Stimulated activated memory B cell treated with anti-CD40 and anti-IgM and Interleukin-4, amounts not matched to agents 10 μg/mL and 1 μg/mL and 100 μg/mL, for 72 hours (primary cell): ENCODE measurements around the gene RBMY1F.
"Not testable (repeated sequence)": the region's sequence is repeated elsewhere in the genome, so short reads cannot be mapped to it uniquely, and the experiment has no call there.

Experiments used
- ATAC-seq: fragments of 150-1000 bp; cut with Tn5 transposase; 2 replicates; pipeline ENCODE4 v1.10.0; 2021
- H3K27ac Mint-ChIP-seq: one replicate; pipeline ENCODE4 v1.8.0; 2022; ENCODE audit warnings: mild to moderate bottlenecking, mixed read lengths
- H3K27me3 Mint-ChIP-seq: one replicate; pipeline ENCODE4 v1.8.0; 2022; ENCODE audit warnings: mixed read lengths
- H3K36me3 Mint-ChIP-seq: one replicate; pipeline ENCODE4 v1.8.0; 2022; ENCODE audit warnings: mixed read lengths
- H3K4me1 Mint-ChIP-seq: one replicate; pipeline ENCODE4 v1.8.0; 2022; ENCODE audit warnings: mixed read lengths
- H3K4me3 Mint-ChIP-seq: one replicate; pipeline ENCODE4 v1.8.0; 2022; ENCODE audit warnings: mild to moderate bottlenecking, moderate library complexity, mixed read lengths
- H3K9me3 Mint-ChIP-seq: one replicate; pipeline ENCODE4 v1.8.0; 2022; ENCODE audit warnings: mixed read lengths

RBMY1F gene

GRCh38 chrY:22182823-22183222, at the start of gene RBMY1F:
Gene RBMY1F (minus strand): TSS chrY:22182923. CDS start chrY:22180969, 1,954 bp downstream.
- not testable (repeated sequence) for H3K27ac Mint-ChIP-seq, H3K27me3 Mint-ChIP-seq, H3K4me1 Mint-ChIP-seq, H3K9me3 Mint-ChIP-seq, H3K4me3 Mint-ChIP-seq, ATAC-seq, H3K36me3 Mint-ChIP-seq

GRCh38 chrY:22151144-22151543, 31.6 kb downstream of the RBMY1F start:
- H3K4me1 Mint-ChIP-seq, H3K4me3 Mint-ChIP-seq, ATAC-seq, H3K27ac Mint-ChIP-seq, H3K36me3 Mint-ChIP-seq, H3K27me3 Mint-ChIP-seq, H3K9me3 Mint-ChIP-seq: not testable (repeated sequence)

GRCh38 chrY:22141011-22141695, 41.6 kb downstream of the RBMY1F start:
- H3K4me1 Mint-ChIP-seq, H3K9me3 Mint-ChIP-seq, H3K27me3 Mint-ChIP-seq: not testable (repeated sequence)

GRCh38 chrY:22134719-22135118, 48.0 kb downstream of the RBMY1F start:
- H3K4me1 Mint-ChIP-seq, H3K36me3 Mint-ChIP-seq, ATAC-seq: not testable (repeated sequence)

More at GRCh38 chrY:22141011-22141695, 41.6 kb downstream of the RBMY1F start:
- H3K4me3 Mint-ChIP-seq, ATAC-seq, H3K36me3 Mint-ChIP-seq, H3K27ac Mint-ChIP-seq: not testable (repeated sequence)

GRCh38 chrY:22130494-22130893, 52.2 kb downstream of the RBMY1F start:
- not testable (repeated sequence) for ATAC-seq, H3K27me3 Mint-ChIP-seq, H3K36me3 Mint-ChIP-seq, H3K4me3 Mint-ChIP-seq, H3K4me1 Mint-ChIP-seq, H3K27ac Mint-ChIP-seq, H3K9me3 Mint-ChIP-seq

More at GRCh38 chrY:22134719-22135118, 48.0 kb downstream of the RBMY1F start:
- not testable (repeated sequence) for H3K4me3 Mint-ChIP-seq, H3K9me3 Mint-ChIP-seq, H3K27ac Mint-ChIP-seq, H3K27me3 Mint-ChIP-seq
